ENCODE results near the gene TSHZ2.

DNA sequence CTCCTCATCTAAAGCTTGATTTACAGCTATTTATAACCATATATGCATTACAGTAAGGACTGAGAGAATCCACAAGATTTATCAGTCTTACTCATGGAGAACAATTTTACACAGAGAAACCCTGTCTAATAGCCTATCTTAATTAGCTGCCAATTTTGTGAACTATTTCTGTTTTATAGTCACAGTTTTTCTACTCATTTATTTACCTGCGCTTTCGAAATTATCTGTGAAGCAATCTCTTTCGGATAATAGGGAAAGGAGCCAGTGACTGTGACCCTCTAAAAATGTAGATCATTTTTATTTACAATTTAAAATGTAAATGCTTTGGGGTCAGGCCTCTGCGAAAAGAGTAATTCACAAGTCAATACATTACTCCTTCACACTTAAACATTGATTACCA lies 98.1 kb downstream of the TSHZ2 start:
- no peak for TF ChIP-seq GATA3 (IDR thresholded peaks at IDR 0.05; ENCODE audit: low read depth, low read length)
- no peak for TF ChIP-seq GATA2 (IDR thresholded peaks at IDR 0.05; ENCODE audit: low read depth, low read length)
